IPS-15b (cell line): ENCODE results near the gene OTOGL.
"Not testable (repeated sequence)": the region's sequence is repeated elsewhere in the genome, so short reads cannot be mapped to it uniquely, and the experiment has no call there.

Experiments used
- H3K27me3 ChIP-seq: one replicate; pipeline ENCODE4 v1.6.1; 2013; ENCODE audit warnings: low read length; ENCODE audit not compliant: control insufficient read depth, insufficient read depth
- H3K36me3 ChIP-seq: one replicate; pipeline ENCODE4 v1.6.1; 2013; ENCODE audit warnings: low read length; ENCODE audit not compliant: control insufficient read depth, insufficient read depth
- H3K4me1 ChIP-seq: one replicate; pipeline ENCODE4 v1.6.1; 2013; ENCODE audit warnings: mild to moderate bottlenecking, low read length; ENCODE audit not compliant: control insufficient read depth, insufficient read depth
- H3K4me3 ChIP-seq: one replicate; pipeline ENCODE4 v1.5.1; 2013; ENCODE audit warnings: low read depth, low read length
- H3K9ac ChIP-seq: one replicate; pipeline ENCODE4 v1.6.1; 2013; ENCODE audit warnings: low read depth, mild to moderate bottlenecking, low read length
- H3K9me3 ChIP-seq: one replicate; pipeline ENCODE4 v1.6.1; 2013; ENCODE audit warnings: mild to moderate bottlenecking, low read length; ENCODE audit not compliant: control insufficient read depth, insufficient read depth

Gene OTOGL

DNA sequence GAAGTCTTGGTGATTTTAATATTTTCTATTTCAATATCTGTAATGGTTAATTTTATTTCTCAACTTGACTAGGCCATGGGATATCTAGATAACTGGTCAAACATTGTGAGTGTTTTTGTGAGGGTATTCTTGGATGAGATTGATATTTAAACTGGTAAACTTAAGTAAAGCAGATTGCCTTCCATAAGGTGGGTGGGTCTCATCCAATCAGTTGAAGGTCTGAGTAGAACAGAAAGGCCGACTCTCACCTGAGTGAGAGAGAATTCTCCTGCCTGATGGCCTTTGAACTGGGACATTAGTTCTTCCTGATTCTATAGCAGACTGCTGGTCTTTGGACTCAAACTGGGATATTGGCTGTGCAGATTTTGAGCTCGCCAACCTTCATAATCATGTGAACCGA lies 36.3 kb downstream of the OTOGL start:
- no peaks in the 10 kb centered on the region for H3K36me3 ChIP-seq
- H3K4me3 ChIP-seq: no peak overlapping the region

DNA sequence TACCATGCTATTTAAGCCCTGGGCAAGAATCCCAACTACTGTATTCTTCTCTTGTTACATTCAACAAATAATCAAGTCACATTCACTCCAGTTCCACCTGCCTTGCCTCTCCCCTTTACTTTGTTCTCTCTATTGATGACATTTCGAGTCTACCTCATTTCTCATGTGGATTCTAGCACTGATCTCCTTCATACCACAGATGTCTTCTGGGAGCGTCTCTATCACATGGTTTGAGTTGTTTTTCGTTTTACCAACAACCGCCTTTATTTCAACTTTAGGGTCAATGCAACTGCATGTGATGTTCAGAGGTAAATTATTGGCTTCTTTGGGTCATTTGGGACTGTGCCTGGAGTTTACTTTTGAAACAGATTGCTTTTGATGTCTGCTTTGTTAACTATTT lies 40.7 kb downstream of the OTOGL start:
- Histone ChIP-seq H3K36me3 (no peaks in the 10 kb centered on the region), H3K4me1 (no peaks in the 10 kb centered on the region), H3K4me3 (no peak overlapping the region), H3K9me3 (no peaks in the 10 kb centered on the region), H3K9ac (no peak overlapping the region), H3K27me3 (no peaks in the 10 kb centered on the region)

More for the DNA sequence above, 36.3 kb downstream of the OTOGL start:
- Histone ChIP-seq H3K4me1 (no peaks in the 10 kb centered on the region), H3K9ac (no peak overlapping the region), H3K27me3 (no peaks in the 10 kb centered on the region), H3K9me3 (no peaks in the 10 kb centered on the region)

DNA sequence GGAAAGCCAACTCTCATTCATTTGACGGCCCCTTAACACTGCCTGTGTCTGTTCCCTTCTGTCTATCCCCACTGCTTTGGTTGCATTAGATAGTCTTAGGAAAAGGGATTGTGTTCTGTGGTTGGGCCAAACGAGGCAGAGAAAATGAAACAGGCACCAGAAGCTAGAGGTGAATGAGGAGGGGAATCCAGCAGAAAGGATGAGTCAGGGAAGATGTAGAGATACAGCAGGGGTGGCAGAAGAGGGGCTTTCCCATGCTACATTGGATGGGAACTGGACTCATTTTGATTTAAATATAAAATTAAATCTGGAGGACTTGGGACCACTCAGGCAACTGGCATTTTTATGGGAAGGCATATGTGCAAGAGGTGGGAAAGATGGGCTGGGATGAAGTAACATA lies 43.3 kb downstream of the OTOGL start:
- H3K9me3 ChIP-seq: no peaks in the 10 kb centered on the region
- no peaks in the 10 kb centered on the region for H3K4me1 ChIP-seq
- H3K27me3 ChIP-seq: no peaks in the 10 kb centered on the region
- H3K36me3 ChIP-seq: no peaks in the 10 kb centered on the region
- no peak overlapping the region for H3K4me3 ChIP-seq
- H3K9ac ChIP-seq: no peak overlapping the region

DNA sequence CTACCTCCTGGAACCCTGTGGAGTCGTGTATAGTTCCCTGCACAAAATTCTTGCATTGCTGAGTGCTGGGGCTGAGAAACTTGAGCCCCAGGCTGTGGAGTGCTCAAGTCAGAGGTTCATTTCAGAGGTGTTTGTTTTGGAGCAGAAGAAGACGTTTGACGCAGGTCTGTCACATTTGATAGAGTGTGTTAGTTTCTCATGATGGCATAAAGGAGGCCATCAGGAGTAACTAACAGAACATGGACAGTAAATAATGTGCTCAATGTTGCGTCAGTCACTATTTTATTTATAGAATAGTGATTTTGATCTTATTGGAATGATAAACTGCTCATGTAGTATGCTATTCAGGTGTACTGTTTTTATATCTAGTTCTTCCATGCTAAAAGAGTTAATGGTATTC lies 44.2 kb downstream of the OTOGL start:
- Histone ChIP-seq H3K9me3 (no peaks in the 10 kb centered on the region), H3K27me3 (no peaks in the 10 kb centered on the region), H3K4me3 (no peak overlapping the region), H3K36me3 (no peaks in the 10 kb centered on the region), H3K9ac (no peak overlapping the region), H3K4me1 (no peaks in the 10 kb centered on the region)

DNA sequence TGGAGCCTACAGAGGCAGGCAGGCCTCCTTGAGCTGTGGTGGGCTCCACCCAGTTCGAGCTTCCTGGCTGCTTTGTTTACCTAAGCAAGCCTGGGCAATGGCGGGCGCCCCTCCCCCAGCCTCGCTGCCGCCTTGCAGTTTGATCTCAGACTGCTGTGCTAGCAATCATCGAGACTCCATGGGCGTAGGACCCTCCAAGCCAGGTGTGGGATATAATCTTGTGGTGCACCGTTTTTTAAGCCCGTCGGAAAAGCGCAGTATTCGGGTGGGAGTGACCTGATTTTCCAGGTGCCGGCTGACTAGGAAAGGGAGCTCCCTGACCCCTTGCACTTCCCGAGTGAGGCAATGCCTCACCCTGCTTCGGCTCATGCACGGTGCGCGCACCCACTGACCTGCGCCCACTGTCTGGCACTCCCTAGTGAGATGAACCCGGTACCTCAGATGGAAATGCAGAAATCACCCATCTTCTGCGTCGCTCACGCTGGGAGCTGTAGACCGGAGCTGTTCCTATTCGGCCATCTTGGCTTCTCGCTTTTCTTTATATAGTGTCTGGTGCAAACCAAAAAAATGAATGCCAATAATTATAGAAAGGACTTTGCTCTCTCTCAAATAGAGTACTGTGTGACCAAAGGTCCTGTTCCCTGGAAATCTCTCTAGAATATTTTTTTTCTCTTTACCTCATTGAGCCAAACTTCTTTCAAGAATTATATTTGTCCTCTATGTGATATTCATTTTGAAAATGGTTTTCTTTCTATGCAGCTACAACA lies 50.4 kb downstream of the OTOGL start:
- not testable (repeated sequence) for H3K27me3 ChIP-seq, H3K4me1 ChIP-seq, H3K9me3 ChIP-seq, H3K36me3 ChIP-seq
- H3K4me3 ChIP-seq: peak overlapping the region; percentile 39
- peak overlapping the region; percentile 37 for H3K9ac ChIP-seq

DNA sequence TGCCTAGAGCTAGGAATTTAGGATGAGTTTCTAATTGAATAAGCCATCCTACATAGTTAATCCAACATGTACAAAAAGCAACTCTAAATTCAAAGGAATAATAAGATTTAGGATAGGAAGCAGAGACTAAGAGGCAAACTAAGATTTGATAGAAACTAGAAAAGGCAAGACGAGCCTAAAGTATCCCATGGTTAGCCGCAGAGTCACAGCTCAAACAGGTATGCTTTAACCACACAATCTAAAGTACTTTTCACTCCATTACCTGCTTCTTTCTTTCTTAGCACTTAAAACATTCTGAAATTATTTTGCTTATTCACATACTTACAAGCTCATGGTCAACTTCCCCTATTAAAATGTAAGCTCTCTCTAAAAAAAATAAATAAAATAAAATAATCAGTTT lies 51.8 kb downstream of the OTOGL start:
- Histone ChIP-seq H3K9me3 (no peaks in the 10 kb centered on the region), H3K4me3 (no peak overlapping the region), H3K36me3 (no peaks in the 10 kb centered on the region), H3K4me1 (no peaks in the 10 kb centered on the region), H3K9ac (no peak overlapping the region), H3K27me3 (no peaks in the 10 kb centered on the region)

DNA sequence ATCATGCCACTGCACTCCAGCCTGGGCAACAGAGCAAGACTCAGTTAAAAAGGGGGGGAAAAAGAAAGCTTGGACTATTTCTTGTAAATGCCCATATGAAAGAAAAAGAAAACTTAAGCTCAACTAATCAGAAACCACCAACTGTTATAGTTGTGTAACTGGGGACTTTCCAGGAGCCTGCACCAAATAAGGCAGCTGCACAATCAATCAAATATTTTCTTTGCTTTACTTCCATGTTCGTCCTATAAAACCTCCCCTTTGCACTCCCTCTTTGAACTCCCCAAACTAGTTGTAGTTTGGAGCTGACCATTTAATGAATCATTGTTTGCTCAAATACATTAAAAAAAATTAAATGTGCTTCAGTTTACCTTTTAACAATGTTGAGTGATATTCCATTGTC lies 54.9 kb downstream of the OTOGL start:
- Histone ChIP-seq H3K9ac (no peak overlapping the region), H3K4me1 (no peaks in the 10 kb centered on the region), H3K4me3 (no peak overlapping the region), H3K27me3 (no peaks in the 10 kb centered on the region), H3K36me3 (no peaks in the 10 kb centered on the region), H3K9me3 (no peaks in the 10 kb centered on the region)

DNA sequence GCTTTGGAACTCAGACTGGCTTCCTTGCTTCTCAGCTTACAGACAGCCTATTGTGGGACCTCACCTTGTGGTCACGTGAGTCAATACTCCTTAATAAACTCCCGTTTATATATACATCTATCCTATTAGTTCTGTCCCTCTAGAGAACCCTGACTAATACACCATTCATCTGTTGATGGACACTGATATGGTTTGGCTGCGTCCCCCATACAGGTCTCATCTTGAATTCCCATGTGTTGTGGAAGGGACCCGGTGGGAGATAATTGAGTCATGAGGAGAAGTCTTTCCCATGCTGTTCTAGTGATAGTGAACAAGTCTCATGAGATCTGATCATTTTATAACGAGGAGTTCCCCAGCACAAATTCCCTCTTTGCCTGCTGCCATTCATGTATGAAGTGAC lies 57.0 kb downstream of the OTOGL start:
- no peak overlapping the region for H3K9ac ChIP-seq
- no peaks in the 10 kb centered on the region for H3K9me3 ChIP-seq
- H3K36me3 ChIP-seq: no peaks in the 10 kb centered on the region
- H3K4me1 ChIP-seq: no peaks in the 10 kb centered on the region
- H3K27me3 ChIP-seq: no peaks in the 10 kb centered on the region
- H3K4me3 ChIP-seq: no peak overlapping the region

DNA sequence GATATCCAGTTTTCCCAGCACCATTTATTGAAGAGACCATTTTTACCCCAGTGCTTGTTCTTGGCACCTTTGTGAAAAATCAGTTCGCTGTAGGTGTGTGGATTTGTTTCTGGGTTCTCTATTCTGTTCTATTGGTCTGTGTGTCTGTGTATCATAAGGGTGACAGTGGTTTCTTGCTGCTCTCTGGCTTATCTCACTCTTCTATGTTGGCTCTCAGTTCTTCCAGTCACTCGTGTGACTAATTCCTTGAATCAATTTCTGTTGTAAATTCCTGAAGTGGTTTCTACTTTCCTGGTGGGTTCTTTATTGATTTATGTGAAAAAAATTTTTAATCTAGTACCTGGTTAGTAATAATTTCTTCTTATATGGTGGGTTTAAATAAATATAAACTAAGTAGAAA lies 58.3 kb downstream of the OTOGL start:
- no peak overlapping the region for H3K9ac ChIP-seq
- no peak overlapping the region for H3K4me3 ChIP-seq
- no peaks in the 10 kb centered on the region for H3K36me3 ChIP-seq

DNA sequence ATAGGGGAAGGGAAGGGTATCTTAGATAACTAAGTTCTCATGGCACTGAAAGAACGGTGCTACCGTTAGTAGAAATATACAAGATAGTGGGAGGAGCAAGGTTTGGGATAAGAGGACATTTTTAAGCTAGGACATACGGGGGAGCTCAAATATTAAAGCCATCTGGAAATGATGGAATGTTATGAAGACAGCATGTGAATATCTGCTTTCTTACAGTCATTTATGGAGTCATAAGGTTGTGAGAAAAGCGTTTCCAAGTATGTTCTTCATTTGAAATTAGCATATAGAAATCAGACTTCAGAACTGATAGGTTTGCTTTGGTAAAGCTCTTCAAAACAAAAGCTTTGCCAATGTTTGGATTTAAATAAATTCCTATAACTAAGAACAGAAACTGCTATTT lies 62.3 kb downstream of the OTOGL start:
- no peaks in the 10 kb centered on the region for H3K4me1 ChIP-seq
- H3K9ac ChIP-seq: no peak overlapping the region
- H3K27me3 ChIP-seq: no peaks in the 10 kb centered on the region
- H3K36me3 ChIP-seq: no peaks in the 10 kb centered on the region
- H3K9me3 ChIP-seq: no peaks in the 10 kb centered on the region
- H3K4me3 ChIP-seq: no peak overlapping the region

More for the DNA sequence above, 58.3 kb downstream of the OTOGL start:
- Histone ChIP-seq H3K9me3 (no peaks in the 10 kb centered on the region), H3K4me1 (no peaks in the 10 kb centered on the region), H3K27me3 (no peaks in the 10 kb centered on the region)

DNA sequence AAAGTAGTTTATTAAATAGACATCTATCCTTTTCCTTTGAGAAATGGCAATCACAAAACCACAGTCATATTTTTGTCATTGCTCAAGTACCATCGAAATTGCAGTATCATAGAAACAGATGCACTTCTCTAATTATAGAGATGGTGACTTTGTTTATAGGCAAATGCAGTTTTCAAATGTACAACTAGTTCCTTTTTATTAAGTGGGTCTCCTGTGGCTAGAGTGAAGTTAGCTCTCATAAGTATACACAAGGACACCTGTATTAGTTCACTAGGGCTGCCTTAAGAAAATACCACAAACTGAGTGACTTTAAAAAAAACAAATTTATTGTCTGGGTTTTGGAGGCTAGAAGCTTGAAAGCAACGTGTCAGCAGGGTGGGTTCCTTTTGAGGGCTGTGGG lies 62.8 kb downstream of the OTOGL start:
- H3K4me3 ChIP-seq: no peak overlapping the region
- no peaks in the 10 kb centered on the region for H3K9me3 ChIP-seq
- H3K36me3 ChIP-seq: no peaks in the 10 kb centered on the region
- no peak overlapping the region for H3K9ac ChIP-seq
- no peaks in the 10 kb centered on the region for H3K27me3 ChIP-seq
- no peaks in the 10 kb centered on the region for H3K4me1 ChIP-seq

DNA sequence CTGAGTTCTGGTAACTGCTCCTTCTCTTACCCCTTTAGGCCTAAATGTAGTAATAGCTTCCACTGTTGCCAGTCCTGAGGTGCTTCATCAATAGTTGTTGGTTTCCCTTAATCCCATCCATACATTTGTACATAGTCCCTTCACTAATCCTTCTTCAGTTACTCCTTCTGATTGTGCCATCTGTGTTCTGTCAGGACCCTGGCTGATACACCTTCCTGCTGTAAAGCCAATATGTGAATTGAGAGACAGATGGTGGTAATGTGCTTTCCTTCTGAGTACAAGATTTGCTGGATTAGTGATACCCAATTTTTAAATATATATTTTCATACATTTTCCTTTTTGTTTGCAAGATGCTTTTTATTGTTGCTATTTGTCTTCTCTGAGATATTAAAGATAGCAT lies 66.4 kb downstream of the OTOGL start:
- Histone ChIP-seq H3K36me3 (no peaks in the 10 kb centered on the region), H3K27me3 (no peaks in the 10 kb centered on the region), H3K9ac (no peak overlapping the region), H3K4me3 (no peak overlapping the region), H3K4me1 (no peaks in the 10 kb centered on the region), H3K9me3 (no peaks in the 10 kb centered on the region)
